Measurements from ENCODE around the gene TGFB1I1.
"Not testable (repeated sequence)": the region's sequence is repeated elsewhere in the genome, so short reads cannot be mapped to it uniquely, and the experiment has no call there.

TGFB1I1 gene

GRCh38 chr16:31487720-31488467, 15.9 kb downstream of the TGFB1I1 start:
- no peak for DNase-seq (ENCODE audit: low read depth in 2 of 2)

- DNase-seq (ENCODE audit: low read depth in 2 of 2): no peak
Measured at GRCh38 chr16:31488468-31489297, 16.7 kb downstream of the TGFB1I1 start.

- no peak for DNase-seq (ENCODE audit: low read depth in 2 of 2)
Measured at GRCh38 chr16:31489298-31489564, 17.3 kb downstream of the TGFB1I1 start.

- DNase-seq (ENCODE audit: low read depth in 2 of 2): no peak
Measured at GRCh38 chr16:31489616-31490584, 17.9 kb downstream of the TGFB1I1 start.

GRCh38 chr16:31491778-31492418, 19.9 kb downstream of the TGFB1I1 start:
- no peak for DNase-seq (ENCODE audit: low read depth in 2 of 2)

- no peak for DNase-seq (ENCODE audit: low read depth in 2 of 2)
Measured at GRCh38 chr16:31493506-31494125, 21.7 kb downstream of the TGFB1I1 start.

- DNase-seq (ENCODE audit: low read depth in 2 of 2): no peak
Measured at GRCh38 chr16:31496670-31497069, 24.7 kb downstream of the TGFB1I1 start.

- no peak for DNase-seq (ENCODE audit: low read depth in 2 of 2)
Measured at GRCh38 chr16:31498493-31498892, 26.5 kb downstream of the TGFB1I1 start.

GRCh38 chr16:31499928-31500327, 28.0 kb downstream of the TGFB1I1 start:
- no peak for DNase-seq (ENCODE audit: low read depth in 2 of 2)

- DNase-seq (ENCODE audit: low read depth in 2 of 2): no peak
Measured at GRCh38 chr16:31501226-31501965, 29.4 kb downstream of the TGFB1I1 start.

- DNase-seq (ENCODE audit: low read depth in 2 of 2): no peak
Measured at GRCh38 chr16:31501966-31502348, 30.0 kb downstream of the TGFB1I1 start.

- no peak for DNase-seq (ENCODE audit: low read depth in 2 of 2)
Measured at GRCh38 chr16:31502981-31503380, 31.0 kb downstream of the TGFB1I1 start.

- DNase-seq (ENCODE audit: low read depth in 2 of 2): not testable (repeated sequence)
Measured at GRCh38 chr16:31503555-31503954, 31.6 kb downstream of the TGFB1I1 start.

GRCh38 chr16:31504159-31504558, 32.2 kb downstream of the TGFB1I1 start:
- DNase-seq (ENCODE audit: low read depth in 2 of 2): no peak

GRCh38 chr16:31505483-31505882, 33.5 kb downstream of the TGFB1I1 start:
- DNase-seq (ENCODE audit: low read depth in 2 of 2): no peak

- no peak for DNase-seq (ENCODE audit: low read depth in 2 of 2)
Measured at GRCh38 chr16:31507617-31507928, 35.6 kb downstream of the TGFB1I1 start.

- DNase-seq (ENCODE audit: low read depth in 2 of 2): peak; percentile 71 to 72
Measured at GRCh38 chr16:31507929-31508705, 36.2 kb downstream of the TGFB1I1 start, which contains the start of gene RUSF1. Gene RUSF1, minus strand, starts transcription at chr16:31508391. Its CDS starts 18 bp downstream, at chr16:31508373.

- no peak for DNase-seq (ENCODE audit: low read depth in 2 of 2)
Measured at GRCh38 chr16:31508706-31509195, 36.8 kb downstream of the TGFB1I1 start.

- peak in 1 of 2 experiments; percentile 20 for DNase-seq (ENCODE audit: low read depth in 2 of 2)
Measured at GRCh38 chr16:31513126-31513525, 41.2 kb downstream of the TGFB1I1 start.

Data from fibroblast of skin of left biceps (primary cell).